CD14-positive monocyte (primary cell): ENCODE measurements around the gene TNFSF8. TPM values are rescaled to one million over a fixed set of nuclear protein-coding genes. Genes with fewer than 3 reads are reported as not detected.

Source experiments
- DNase-seq, 3 donors: peaks; one replicate each; pipeline ENCODE4 v3.0.0-alpha.2; 2011 to 2022
- H2AFZ ChIP-seq: 2 replicates; pipeline ENCODE4 v1.6.0; 2012; ENCODE audit warnings: mild to moderate bottlenecking, low read depth, low read length, inconsistent platforms; ENCODE audit not compliant: insufficient read depth, poor library complexity, severe bottlenecking
- H3K27ac ChIP-seq, 2 donors: 1 replicate in 1 of 2; 2 replicates in 1 of 2; pipeline ENCODE4 v1.5.1; 2012 to 2013; ENCODE audit warnings: low read length in 2 of 2, control low read depth in 1 of 2, inconsistent platforms in 1 of 2, low read depth in 1 of 2, mild to moderate bottlenecking in 1 of 2
- H3K27me3 ChIP-seq, 2 donors: one replicate each; pipeline versions ENCODE4 v1.6.0 to v1.6.1; 2011 to 2013; ENCODE audit warnings: low read length in 2 of 2; ENCODE audit not compliant: control insufficient read depth in 2 of 2, insufficient read depth in 2 of 2
- H3K36me3 ChIP-seq, 2 donors: replicated peaks in 1 of 2; 1 replicate in 1 of 2; 2 replicates in 1 of 2; pipeline versions ENCODE4 v1.5.1 to v1.6.1; 2012 to 2013; ENCODE audit warnings: low read length in 2 of 2, control low read depth in 1 of 2, inconsistent platforms in 1 of 2, mild to moderate bottlenecking in 1 of 2; ENCODE audit not compliant: insufficient read depth in 2 of 2, control insufficient read depth in 1 of 2
- H3K4me1 ChIP-seq, 2 donors: 1 replicate in 1 of 2; 2 replicates in 1 of 2; pipeline versions ENCODE4 v1.5.1 to v1.6.1; 2012 to 2013; ENCODE audit warnings: low read length in 2 of 2, control low read depth in 1 of 2, inconsistent platforms in 1 of 2, mild to moderate bottlenecking in 1 of 2, moderate library complexity in 1 of 2; ENCODE audit not compliant: insufficient read depth in 2 of 2, control insufficient read depth in 1 of 2
- H3K4me2 ChIP-seq: replicated peaks from 2 replicates; pipeline ENCODE3; 2012; ENCODE audit warnings: low read length, moderate library complexity, mild to moderate bottlenecking; ENCODE audit not compliant: poor library complexity, severe bottlenecking; ENCODE audit errors: extremely low read depth
- H3K4me3 ChIP-seq, 3 experiments: fragments of 200-600 bp in 1 of 3; sonication (generic) in 1 of 3; replicated peaks in 1 of 3; 1 replicate in 2 of 3; 2 replicates in 1 of 3; pipeline ENCODE4 v1.5.1; 2011 to 2013; ENCODE audit warnings: low read length in 3 of 3, mild to moderate bottlenecking in 3 of 3, control low read depth in 2 of 3, low read depth in 2 of 3, inconsistent platforms in 1 of 3, moderate library complexity in 1 of 3
- H3K79me2 ChIP-seq: 2 replicates; pipeline ENCODE4 v1.6.0; 2012; ENCODE audit warnings: mild to moderate bottlenecking, control low read depth, inconsistent platforms, low read length, moderate library complexity; ENCODE audit not compliant: insufficient read depth
- H3K9ac ChIP-seq: 2 replicates; pipeline ENCODE4 v1.6.0; 2017; ENCODE audit warnings: low read length, mild to moderate bottlenecking; ENCODE audit not compliant: insufficient read depth, poor library complexity, severe bottlenecking
- H3K9me3 ChIP-seq, 2 donors: replicated peaks in 1 of 2; 1 replicate in 1 of 2; 2 replicates in 1 of 2; pipeline versions ENCODE4 v1.5.1 to v1.6.1; 2012 to 2013; ENCODE audit warnings: low read length in 2 of 2, control low read depth in 1 of 2; ENCODE audit not compliant: control insufficient read depth in 1 of 2, insufficient read depth in 1 of 2
- H4K20me1 ChIP-seq: 2 replicates; pipeline ENCODE4 v1.6.0; 2012; ENCODE audit warnings: mild to moderate bottlenecking, low read length, control low read depth, moderate library complexity; ENCODE audit not compliant: insufficient read depth
- H3K27ac Mint-ChIP-seq, 7 donors: one replicate each; pipeline ENCODE4 v1.8.0; 2020; ENCODE audit warnings: mild to moderate bottlenecking in 7 of 7, mixed read lengths in 7 of 7, moderate library complexity in 6 of 7, inconsistent platforms in 2 of 7
- H3K27me3 Mint-ChIP-seq, 3 donors: one replicate each; pipeline ENCODE4 v1.8.0; 2021 to 2022; ENCODE audit warnings: low read depth in 3 of 3, mild to moderate bottlenecking in 3 of 3, mixed read lengths in 3 of 3, moderate library complexity in 3 of 3, inconsistent platforms in 1 of 3
- H3K36me3 Mint-ChIP-seq, 2 donors: one replicate each; pipeline ENCODE4 v1.8.0; 2020; ENCODE audit warnings: mixed read lengths in 2 of 2, inconsistent platforms in 1 of 2, mild to moderate bottlenecking in 1 of 2
- H3K4me1 Mint-ChIP-seq: one replicate; pipeline ENCODE4 v1.8.0; 2020; ENCODE audit warnings: mild to moderate bottlenecking, mixed read lengths
- H3K4me3 Mint-ChIP-seq, 2 donors: one replicate each; pipeline ENCODE4 v1.8.0; 2020; ENCODE audit warnings: mild to moderate bottlenecking in 2 of 2, mixed read lengths in 2 of 2, moderate library complexity in 1 of 2
- H3K9me3 Mint-ChIP-seq, 7 donors: one replicate each; pipeline ENCODE4 v1.8.0; 2020 to 2022; ENCODE audit warnings: mixed read lengths in 7 of 7, mild to moderate bottlenecking in 6 of 7, moderate library complexity in 6 of 7, inconsistent platforms in 2 of 7
- WGBS: methylation state at CpG from one replicate; pipeline ENCODE4 v1.1.5; 2013; ENCODE audit warnings: missing lambda C conversion rate; ENCODE audit not compliant: insufficient coverage; 5-methylcytosine and 5-hydroxymethylcytosine counted together
- intact Hi-C, 2 donors: fragments of 100-400 bp; cut with micrococcal nuclease; formaldehyde crosslinking; loops; one replicate each; pipeline versions ENCODE4 v1.15.0 to v1.15.1; 2023
- polyA plus RNA-seq, 3 donors: library from polyadenylated mRNA; depleted of rRNA in 1 of 3; unstranded in 2 of 3; stranded (reverse) in 1 of 3; fragments of 300-500 nt in 2 of 3; fragments of >200 nt in 1 of 3; fragmentation: Illumina TruSeq in 2 of 3; gene quantifications; 1 replicate in 2 of 3; 2 replicates in 1 of 3; pipeline ENCODE4 v1.2.3, GENCODE V29; 2012 to 2021
- TF ChIP-seq, protein P1 (sequence below): fragments of 200-600 bp; IDR thresholded peaks from one replicate; pipeline ENCODE4 v1.8.0; 2022; ENCODE audit warnings: antibody characterized with exemption, mild to moderate bottlenecking

Gene TNFSF8
- polyA plus RNA-seq, 3 donors, result 27.8 to 42.9 (median 34.0) TPM

DNA sequence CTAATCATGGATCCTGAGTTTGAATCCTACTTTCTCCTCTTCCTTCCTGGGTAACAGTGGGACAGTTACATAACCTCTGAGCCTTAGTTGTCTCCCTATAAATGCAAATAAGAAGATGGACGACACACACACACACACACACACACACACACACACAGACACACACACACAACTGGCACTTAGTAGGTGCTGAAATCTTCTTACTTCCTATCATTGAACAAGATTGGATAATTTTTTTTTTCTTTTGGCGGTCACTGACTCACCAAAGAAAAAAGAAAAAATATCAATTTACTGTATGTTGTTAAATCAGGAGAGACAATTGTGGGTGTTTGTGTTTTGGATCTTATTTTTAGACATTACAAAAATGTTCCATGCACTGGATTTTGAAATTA, 28.4 kb upstream of the TNFSF8 start:
- Mint-ChIP-seq H3K27ac (peak overlapping the region; percentile 96 to 100 (median 99)), H3K9me3 (peaks cover 27 to 44% (median 37%) of the 10 kb centered on the region in 7 donors), H3K27me3 (peaks cover 0 to 9% (median 0%) of the 10 kb centered on the region in 3 donors), H3K36me3 (peaks cover 24 to 33% of the 10 kb centered on the region in 2 donors), H3K4me1 (peaks cover 59% of the 10 kb centered on the region), H3K4me3 (peak overlapping the region; percentile 7 to 74)
- Histone ChIP-seq H3K9ac (peak overlapping the region; percentile 70), H3K9me3 (peaks cover 23 to 44% of the 10 kb centered on the region in 2 donors), H3K4me3 (peak overlapping the region in 1 of 3 experiments; percentile 52), H3K27ac (peak overlapping the region; percentile 94 to 99), H3K4me1 (peaks cover 52 to 56% of the 10 kb centered on the region in 2 donors), H2AFZ (peak overlapping the region; percentile 2), H3K79me2 (peaks cover 8% of the 10 kb centered on the region), H4K20me1 (no peaks in the 10 kb centered on the region), H3K27me3 (no peaks in the 10 kb centered on the region), H3K4me2 (peak overlapping the region; percentile 52), H3K36me3 (no peaks in the 10 kb centered on the region)
- intact Hi-C loops, result loop anchor here (2.0 to 5.0 kb wide), 4 partner anchors 48 to 77 kb away; no protein-coding TSS in a partner anchor
- no CpG with 5 or more reads among the region's 2 CpGs for WGBS
- DNase-seq, result peak in 2 of 3 donors; percentile 68 to 81
- TF ChIP-seq, protein P1, sequence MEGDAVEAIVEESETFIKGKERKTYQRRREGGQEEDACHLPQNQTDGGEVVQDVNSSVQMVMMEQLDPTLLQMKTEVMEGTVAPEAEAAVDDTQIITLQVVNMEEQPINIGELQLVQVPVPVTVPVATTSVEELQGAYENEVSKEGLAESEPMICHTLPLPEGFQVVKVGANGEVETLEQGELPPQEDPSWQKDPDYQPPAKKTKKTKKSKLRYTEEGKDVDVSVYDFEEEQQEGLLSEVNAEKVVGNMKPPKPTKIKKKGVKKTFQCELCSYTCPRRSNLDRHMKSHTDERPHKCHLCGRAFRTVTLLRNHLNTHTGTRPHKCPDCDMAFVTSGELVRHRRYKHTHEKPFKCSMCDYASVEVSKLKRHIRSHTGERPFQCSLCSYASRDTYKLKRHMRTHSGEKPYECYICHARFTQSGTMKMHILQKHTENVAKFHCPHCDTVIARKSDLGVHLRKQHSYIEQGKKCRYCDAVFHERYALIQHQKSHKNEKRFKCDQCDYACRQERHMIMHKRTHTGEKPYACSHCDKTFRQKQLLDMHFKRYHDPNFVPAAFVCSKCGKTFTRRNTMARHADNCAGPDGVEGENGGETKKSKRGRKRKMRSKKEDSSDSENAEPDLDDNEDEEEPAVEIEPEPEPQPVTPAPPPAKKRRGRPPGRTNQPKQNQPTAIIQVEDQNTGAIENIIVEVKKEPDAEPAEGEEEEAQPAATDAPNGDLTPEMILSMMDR, result no peak

DNA sequence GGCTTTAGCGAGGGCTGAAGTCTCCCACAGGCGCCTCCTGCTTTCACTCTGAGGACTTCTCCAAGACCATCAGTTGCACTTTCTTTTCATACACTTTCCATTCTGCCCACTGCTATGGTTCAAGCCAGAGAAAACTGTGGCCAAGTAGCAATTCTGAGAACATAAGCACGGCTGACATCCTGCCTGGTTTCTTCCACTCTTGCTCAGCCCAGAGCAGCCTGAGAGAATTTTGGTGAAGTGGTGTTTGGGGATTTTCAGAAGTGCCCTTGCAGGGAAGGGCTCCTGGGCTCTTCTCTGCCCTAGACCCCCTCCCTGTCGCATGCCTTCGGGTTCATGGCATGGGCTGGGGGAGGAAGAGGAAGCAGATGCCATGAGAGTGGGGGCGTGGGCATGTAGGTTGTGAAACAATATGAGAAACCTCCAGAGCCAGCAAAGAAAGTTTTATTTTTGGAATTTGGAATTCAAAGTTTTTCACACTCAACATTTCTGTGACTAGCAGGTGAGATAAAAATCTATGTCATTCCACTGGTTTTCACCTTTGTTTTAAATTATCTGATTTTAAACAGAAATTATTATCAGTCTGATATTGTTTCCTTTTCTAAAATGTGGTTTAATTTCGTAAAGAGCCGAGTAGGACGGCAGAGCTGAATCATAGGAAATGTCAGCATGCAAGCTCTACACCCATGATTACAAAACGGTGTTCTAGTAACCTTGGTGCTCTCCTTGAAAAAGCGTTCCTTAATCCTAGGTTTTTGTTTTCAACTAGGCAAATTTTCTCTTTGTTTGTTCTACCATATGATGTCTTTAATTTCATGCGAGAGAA, 27.8 kb upstream of the TNFSF8 start:
- H3K79me2 ChIP-seq, result peaks cover 8% of the 10 kb centered on the region
- intact Hi-C loops, result loop anchor here (2.0 to 5.0 kb wide), 4 partner anchors 49 to 76 kb away; no protein-coding TSS in a partner anchor
- Mint-ChIP-seq H3K27me3 (peaks cover 0 to 9% (median 0%) of the 10 kb centered on the region in 3 donors), H3K36me3 (peaks cover 24 to 33% of the 10 kb centered on the region in 2 donors), H3K4me1 (peaks cover 65% of the 10 kb centered on the region), H3K9me3 (peaks cover 23 to 40% (median 36%) of the 10 kb centered on the region in 7 donors), H3K4me3 (peak overlapping the region; percentile 63 to 79), H3K27ac (peak overlapping the region; percentile 96 to 100 (median 99))
- H3K4me1 ChIP-seq, result peaks cover 58 to 62% of the 10 kb centered on the region in 2 donors
- H3K36me3 ChIP-seq, result no peaks in the 10 kb centered on the region
- H3K9ac ChIP-seq, result peak overlapping the region; percentile 70
- DNase-seq, result peak; percentile 95 to 98 (median 96)
- peak overlapping the region; percentile 94 to 99 for H3K27ac ChIP-seq
- peak overlapping the region in 2 of 3 experiments; percentile 2 to 52 for H3K4me3 ChIP-seq
- H3K9me3 ChIP-seq, result peaks cover 19 to 38% of the 10 kb centered on the region in 2 donors
- WGBS, result 0% methylated on average over 1 of the region's 12 CpGs
- H3K4me2 ChIP-seq, result peak overlapping the region; percentile 52
- H2AFZ ChIP-seq, result peak overlapping the region; percentile 2
- H4K20me1 ChIP-seq, result no peaks in the 10 kb centered on the region
- TF ChIP-seq, protein P1, result no peak
- H3K27me3 ChIP-seq, result no peaks in the 10 kb centered on the region
